HG03045 (cell line): Measurements from ENCODE around the gene PLEKHA6.

Experiments used
- ATAC-seq: cut with Tn5 transposase; IDR thresholded peaks from one replicate; pipeline ENCODE4 v1.9.1; 2021; ENCODE audit warnings: mild to moderate bottlenecking, moderate library complexity; ENCODE audit not compliant: unreplicated experiment

The PLEKHA6 gene

GRCh38 chr1:204359474-204360255 lies at the start of gene PLEKHA6:
TSS of gene PLEKHA6 (minus strand) at chr1:204359929. CDS start at chr1:204273727, 86,202 bp downstream.
- ATAC-seq = no peak

- ATAC-seq = no peak
These were observed 49.4 kb upstream of the PLEKHA6 start for GRCh38 chr1:204409123-204409522.

GRCh38 chr1:204408602-204409001 lies 48.9 kb upstream of the PLEKHA6 start:
- ATAC-seq = no peak

GRCh38 chr1:204408074-204408507 lies 48.4 kb upstream of the PLEKHA6 start:
- no peak for ATAC-seq

GRCh38 chr1:204407295-204407971 lies 47.7 kb upstream of the PLEKHA6 start:
- no peak for ATAC-seq

- ATAC-seq = no peak
These were observed 46.9 kb upstream of the PLEKHA6 start for GRCh38 chr1:204406621-204407020.

- ATAC-seq = no peak
These were observed 46.3 kb upstream of the PLEKHA6 start for GRCh38 chr1:204405988-204406387.

- ATAC-seq = no peak
These were observed 44.9 kb upstream of the PLEKHA6 start for GRCh38 chr1:204404629-204405028.

GRCh38 chr1:204402391-204402790 lies 42.7 kb upstream of the PLEKHA6 start:
- no peak for ATAC-seq

- no peak for ATAC-seq
These were observed 42.0 kb upstream of the PLEKHA6 start for GRCh38 chr1:204401730-204402129.

GRCh38 chr1:204400882-204401510 lies 41.3 kb upstream of the PLEKHA6 start:
- ATAC-seq = no peak

- ATAC-seq = peak; percentile 59
These were observed 38.7 kb upstream of the PLEKHA6 start for GRCh38 chr1:204398197-204399125.

GRCh38 chr1:204396015-204396583 lies 36.4 kb upstream of the PLEKHA6 start:
- ATAC-seq = no peak

- ATAC-seq = no peak
These were observed 31.9 kb upstream of the PLEKHA6 start for GRCh38 chr1:204391629-204392028.

GRCh38 chr1:204390751-204391466 lies 31.2 kb upstream of the PLEKHA6 start:
- ATAC-seq = no peak

GRCh38 chr1:204385727-204386126 lies 26.0 kb upstream of the PLEKHA6 start:
- ATAC-seq = no peak

GRCh38 chr1:204384636-204385352 lies 25.1 kb upstream of the PLEKHA6 start:
- no peak for ATAC-seq

GRCh38 chr1:204383163-204383904 lies 23.6 kb upstream of the PLEKHA6 start:
- no peak for ATAC-seq
